ENCODE data around the gene ROR1. TPM values are rescaled to one million over a fixed set of nuclear protein-coding genes. Genes with fewer than 3 reads are reported as not detected.

ROR1 gene
- total and polyA plus RNA-seq, 2 of the 13 experiments (the other 11 are each of a cell fraction or from before 2014, with no cell fraction given): 0.58 to 2.3 TPM

- no peaks in the 10 kb centered on the region for H3K79me2 ChIP-seq (ENCODE audit: insufficient read depth, low read length)
- no peaks in the 10 kb centered on the region for H3K27me3 ChIP-seq (ENCODE audit: control insufficient read depth in 1 of 2, insufficient read depth in 2 of 2, low read length in 2 of 2)
- intact Hi-C loops (cut with micrococcal nuclease; ENCODE audit: unreplicated experiment) (no loop called here), in situ Hi-C loops (cut with HindIII; ENCODE audit: extremely low pct_ligation_motif_present, low pct_unique_long_range_greater_than_20kb) (no loop called here)
- no TSS peak for BruUV-seq (replicated peaks)
- no peak overlapping the region for H3K4me2 ChIP-seq (ENCODE audit: low read depth, low read length)
- ChIA-PET CTCF (ENCODE audit: low intra/inter-chr PET ratio, low total read pairs) (no interaction called here), POLR2A (no interaction called here)
- H3K36me3 ChIP-seq (replicated peaks in 1 of 2; ENCODE audit: control insufficient read depth in 1 of 2, insufficient read depth in 2 of 2, low read length in 2 of 2): no peaks in the 10 kb centered on the region
- H3K4me3 ChIP-seq (replicated peaks in 1 of 3; ENCODE audit: insufficient read depth in 1 of 3, low read depth in 2 of 3, low read length in 3 of 3): no peak overlapping the region
- no peak for DNase-seq (ENCODE audit: low spot score)
- ATAC-seq: no peak
- no peaks in the 10 kb centered on the region for H3K4me1 ChIP-seq (ENCODE audit: insufficient read depth, low read length)
- no peak overlapping the region for H2AFZ ChIP-seq (ENCODE audit: low read length)
- H3K27ac ChIP-seq (ENCODE audit: extremely low read length, insufficient read depth, low read length): no peak overlapping the region
- H3K9me3 ChIP-seq (ENCODE audit: low read length): no peaks in the 10 kb centered on the region
- H3K9ac ChIP-seq (ENCODE audit: insufficient read depth, low read depth, low read length): no peak overlapping the region
- WGBS (ENCODE audit: low lambda C conversion rate): 52% methylated on average over 6 of the region's 8 CpGs
- TF ChIP-seq SNRNP70 (IDR thresholded peaks at IDR 0.05; ENCODE audit: low read depth, low read length): no peak
- TF ChIP-seq NCOA2 (CRISPR knock-in tag; IDR thresholded peaks at IDR 0.05): no peak
- TF ChIP-seq ZNF839 (CRISPR knock-in tag; IDR thresholded peaks at IDR 0.05; ENCODE audit: borderline replicate concordance): no peak
- TF ChIP-seq ERF (CRISPR knock-in tag; IDR thresholded peaks at IDR 0.05): no peak
- TF ChIP-seq, protein P1, sequence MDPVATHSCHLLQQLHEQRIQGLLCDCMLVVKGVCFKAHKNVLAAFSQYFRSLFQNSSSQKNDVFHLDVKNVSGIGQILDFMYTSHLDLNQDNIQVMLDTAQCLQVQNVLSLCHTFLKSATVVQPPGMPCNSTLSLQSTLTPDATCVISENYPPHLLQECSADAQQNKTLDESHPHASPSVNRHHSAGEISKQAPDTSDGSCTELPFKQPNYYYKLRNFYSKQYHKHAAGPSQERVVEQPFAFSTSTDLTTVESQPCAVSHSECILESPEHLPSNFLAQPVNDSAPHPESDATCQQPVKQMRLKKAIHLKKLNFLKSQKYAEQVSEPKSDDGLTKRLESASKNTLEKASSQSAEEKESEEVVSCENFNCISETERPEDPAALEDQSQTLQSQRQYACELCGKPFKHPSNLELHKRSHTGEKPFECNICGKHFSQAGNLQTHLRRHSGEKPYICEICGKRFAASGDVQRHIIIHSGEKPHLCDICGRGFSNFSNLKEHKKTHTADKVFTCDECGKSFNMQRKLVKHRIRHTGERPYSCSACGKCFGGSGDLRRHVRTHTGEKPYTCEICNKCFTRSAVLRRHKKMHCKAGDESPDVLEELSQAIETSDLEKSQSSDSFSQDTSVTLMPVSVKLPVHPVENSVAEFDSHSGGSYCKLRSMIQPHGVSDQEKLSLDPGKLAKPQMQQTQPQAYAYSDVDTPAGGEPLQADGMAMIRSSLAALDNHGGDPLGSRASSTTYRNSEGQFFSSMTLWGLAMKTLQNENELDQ (CRISPR knock-in tag; IDR thresholded peaks at IDR 0.05; ENCODE audit: borderline replicate concordance): no peak
- no peak for TF ChIP-seq BRD4 (CRISPR knock-in tag; IDR thresholded peaks at IDR 0.05)
- TF ChIP-seq ZNF225 (CRISPR knock-in tag; IDR thresholded peaks at IDR 0.05): no peak
- TF ChIP-seq, protein P2, sequence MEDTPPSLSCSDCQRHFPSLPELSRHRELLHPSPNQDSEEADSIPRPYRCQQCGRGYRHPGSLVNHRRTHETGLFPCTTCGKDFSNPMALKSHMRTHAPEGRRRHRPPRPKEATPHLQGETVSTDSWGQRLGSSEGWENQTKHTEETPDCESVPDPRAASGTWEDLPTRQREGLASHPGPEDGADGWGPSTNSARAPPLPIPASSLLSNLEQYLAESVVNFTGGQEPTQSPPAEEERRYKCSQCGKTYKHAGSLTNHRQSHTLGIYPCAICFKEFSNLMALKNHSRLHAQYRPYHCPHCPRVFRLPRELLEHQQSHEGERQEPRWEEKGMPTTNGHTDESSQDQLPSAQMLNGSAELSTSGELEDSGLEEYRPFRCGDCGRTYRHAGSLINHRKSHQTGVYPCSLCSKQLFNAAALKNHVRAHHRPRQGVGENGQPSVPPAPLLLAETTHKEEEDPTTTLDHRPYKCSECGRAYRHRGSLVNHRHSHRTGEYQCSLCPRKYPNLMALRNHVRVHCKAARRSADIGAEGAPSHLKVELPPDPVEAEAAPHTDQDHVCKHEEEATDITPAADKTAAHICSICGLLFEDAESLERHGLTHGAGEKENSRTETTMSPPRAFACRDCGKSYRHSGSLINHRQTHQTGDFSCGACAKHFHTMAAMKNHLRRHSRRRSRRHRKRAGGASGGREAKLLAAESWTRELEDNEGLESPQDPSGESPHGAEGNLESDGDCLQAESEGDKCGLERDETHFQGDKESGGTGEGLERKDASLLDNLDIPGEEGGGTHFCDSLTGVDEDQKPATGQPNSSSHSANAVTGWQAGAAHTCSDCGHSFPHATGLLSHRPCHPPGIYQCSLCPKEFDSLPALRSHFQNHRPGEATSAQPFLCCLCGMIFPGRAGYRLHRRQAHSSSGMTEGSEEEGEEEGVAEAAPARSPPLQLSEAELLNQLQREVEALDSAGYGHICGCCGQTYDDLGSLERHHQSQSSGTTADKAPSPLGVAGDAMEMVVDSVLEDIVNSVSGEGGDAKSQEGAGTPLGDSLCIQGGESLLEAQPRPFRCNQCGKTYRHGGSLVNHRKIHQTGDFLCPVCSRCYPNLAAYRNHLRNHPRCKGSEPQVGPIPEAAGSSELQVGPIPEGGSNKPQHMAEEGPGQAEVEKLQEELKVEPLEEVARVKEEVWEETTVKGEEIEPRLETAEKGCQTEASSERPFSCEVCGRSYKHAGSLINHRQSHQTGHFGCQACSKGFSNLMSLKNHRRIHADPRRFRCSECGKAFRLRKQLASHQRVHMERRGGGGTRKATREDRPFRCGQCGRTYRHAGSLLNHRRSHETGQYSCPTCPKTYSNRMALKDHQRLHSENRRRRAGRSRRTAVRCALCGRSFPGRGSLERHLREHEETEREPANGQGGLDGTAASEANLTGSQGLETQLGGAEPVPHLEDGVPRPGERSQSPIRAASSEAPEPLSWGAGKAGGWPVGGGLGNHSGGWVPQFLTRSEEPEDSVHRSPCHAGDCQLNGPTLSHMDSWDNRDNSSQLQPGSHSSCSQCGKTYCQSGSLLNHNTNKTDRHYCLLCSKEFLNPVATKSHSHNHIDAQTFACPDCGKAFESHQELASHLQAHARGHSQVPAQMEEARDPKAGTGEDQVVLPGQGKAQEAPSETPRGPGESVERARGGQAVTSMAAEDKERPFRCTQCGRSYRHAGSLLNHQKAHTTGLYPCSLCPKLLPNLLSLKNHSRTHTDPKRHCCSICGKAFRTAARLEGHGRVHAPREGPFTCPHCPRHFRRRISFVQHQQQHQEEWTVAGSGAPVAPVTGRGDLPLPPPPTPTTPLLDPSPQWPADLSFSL (CRISPR knock-in tag; IDR thresholded peaks at IDR 0.05): no peak
- TF ChIP-seq ZNF207 (IDR thresholded peaks at IDR 0.05; ENCODE audit: borderline replicate concordance): no peak
- no peak for TF ChIP-seq THYN1 (CRISPR knock-in tag; IDR thresholded peaks at IDR 0.05; ENCODE audit: borderline replicate concordance, low read depth)
- no peak for TF ChIP-seq ZNF557 (CRISPR knock-in tag; IDR thresholded peaks at IDR 0.05)
- no peak for TF ChIP-seq CHD2 (IDR thresholded peaks at IDR 0.05; ENCODE audit: low read depth, low read length)
- no peaks in the 10 kb centered on the region for H4K20me1 ChIP-seq (ENCODE audit: insufficient read depth, low read length)
- no peak for FAIRE-seq
Observed at GRCh38 chr1:64077281-64077940, 303.6 kb downstream of the ROR1 start.

All from HepG2 (cell line).